SK-N-SH (cell line): ENCODE measurements around the gene S100Z. TPM values are rescaled to one million over a fixed set of nuclear protein-coding genes. Genes with fewer than 3 reads are reported as not detected.

Experiments
- CTCF ChIA-PET: fragments of 300-600, 350-600 bp; formaldehyde crosslinking; extraction: SDS; loops from one replicate; lab custom pipeline; 2021; lab: Yijun Ruan, JAX
- POLR2A ChIA-PET: fragments of 350-600 bp; sonication (Branson Sonifier 250); formaldehyde crosslinking; extraction: SDS; loops from one replicate; lab custom pipeline; 2020; ENCODE audit warnings: antibody characterized with exemption, inconsistent platforms; lab: Yijun Ruan, JAX
- DNase-seq: peaks from one replicate; pipeline ENCODE4 v3.0.0; 2012
- H2AFZ ChIP-seq: fragments of 200-600 bp; sonication (generic); 2 replicates; pipeline ENCODE4 v1.8.1; 2016; ENCODE audit warnings: antibody characterized with exemption, mild to moderate bottlenecking, low read depth
- H3F3A ChIP-seq: fragments of 200-600 bp; sonication (generic); replicated peaks from 2 replicates; pipeline ENCODE3; 2016; ENCODE audit warnings: antibody characterized with exemption, mild to moderate bottlenecking; ENCODE audit not compliant: insufficient read depth
- H3K27ac ChIP-seq, 2 experiments: fragments of 200-500 bp in 1 of 2; fragments of 200-600 bp in 1 of 2; sonication (Bioruptor generic) in 1 of 2; sonication (generic), shearing (Covaris generic) in 1 of 2; 2 replicates each; pipeline versions ENCODE4 v1.5.1 to v1.6.1; 2014 to 2016; ENCODE audit warnings: low read depth in 2 of 2, inconsistent platforms in 1 of 2, low read length in 1 of 2, mild to moderate bottlenecking in 1 of 2, mixed read lengths in 1 of 2
- H3K27me3 ChIP-seq: fragments of 200-600 bp; sonication (generic), shearing (Covaris generic); 2 replicates; pipeline ENCODE4 v1.6.1; 2016; ENCODE audit warnings: mixed run types; ENCODE audit not compliant: insufficient read depth
- H3K36me3 ChIP-seq, 2 experiments: fragments of 200-500 bp in 1 of 2; fragments of 200-600 bp in 1 of 2; sonication (Bioruptor generic) in 1 of 2; sonication (generic) in 1 of 2; replicated peaks in 1 of 2; 2 replicates each; pipeline versions ENCODE3 to v1.5.1; 2014 to 2016; ENCODE audit warnings: low read length in 1 of 2, mild to moderate bottlenecking in 1 of 2; ENCODE audit not compliant: insufficient read depth in 2 of 2, control insufficient read depth in 1 of 2
- H3K4me1 ChIP-seq, 2 experiments: fragments of 200-500 bp in 1 of 2; fragments of 200-600 bp in 1 of 2; sonication (Bioruptor generic) in 1 of 2; sonication (generic), shearing (Covaris generic) in 1 of 2; 2 replicates each; pipeline versions ENCODE4 v1.5.1 to v1.6.1; 2014 to 2016; ENCODE audit warnings: low read depth in 1 of 2, low read length in 1 of 2, mixed run types in 1 of 2; ENCODE audit not compliant: insufficient read depth in 2 of 2, control insufficient read depth in 1 of 2
- H3K4me2 ChIP-seq: fragments of 200-600 bp; sonication (generic), shearing (Covaris generic); 2 replicates; pipeline ENCODE4 v1.6.1; 2017; ENCODE audit warnings: mixed run types
- H3K4me3 ChIP-seq, 2 experiments: fragments of 200-500 bp in 1 of 2; fragments of 200-600 bp in 1 of 2; sonication (Bioruptor generic) in 1 of 2; sonication (generic), shearing (Covaris generic) in 1 of 2; 2 replicates each; pipeline versions ENCODE4 v1.5.1 to v1.8.1; 2014 to 2016; ENCODE audit warnings: low read depth in 2 of 2, inconsistent platforms in 1 of 2, low read length in 1 of 2, mild to moderate bottlenecking in 1 of 2, mixed read lengths in 1 of 2, moderate library complexity in 1 of 2
- H3K79me2 ChIP-seq: fragments of 200-600 bp; sonication (generic); 2 replicates; pipeline ENCODE4 v1.8.1; 2017; ENCODE audit warnings: mild to moderate bottlenecking; ENCODE audit not compliant: insufficient read depth
- H3K9ac ChIP-seq: fragments of 200-600 bp; sonication (generic); 2 replicates; pipeline ENCODE4 v1.6.1; 2017; ENCODE audit warnings: mixed run types
- H3K9me2 ChIP-seq: fragments of 200-600 bp; sonication (generic); 2 replicates; pipeline ENCODE4 v1.6.1; 2017; ENCODE audit warnings: mixed run types
- H3K9me3 ChIP-seq: fragments of 200-600 bp; sonication (generic); 2 replicates; pipeline ENCODE4 v1.6.1; 2017; ENCODE audit warnings: mixed run types, mild to moderate bottlenecking, moderate library complexity
- H4K20me1 ChIP-seq: fragments of 200-600 bp; sonication (generic); 2 replicates; pipeline ENCODE4 v1.6.1; 2017; ENCODE audit warnings: mild to moderate bottlenecking, mixed run types; ENCODE audit not compliant: insufficient read depth
- ELF1 ChIP-seq: IDR thresholded peaks from 2 replicates; pipeline ENCODE4 v1.4.0; 2012
- EP300 ChIP-seq, 2 experiments: IDR thresholded peaks; 2 replicates each; pipeline versions ENCODE4 v1.4.0 to v1.6.1; 2012; ENCODE audit warnings: borderline replicate concordance in 1 of 2, low read depth in 1 of 2, low read length in 1 of 2
- FOSL2 ChIP-seq: IDR thresholded peaks from 2 replicates; pipeline ENCODE4 v1.4.0; 2012; ENCODE audit warnings: low read depth, mild to moderate bottlenecking, moderate library complexity, borderline replicate concordance
- FOXJ3 ChIP-seq: sonication (generic); formaldehyde crosslinking; IDR thresholded peaks from 2 replicates; pipeline ENCODE4 v1.5.1; 2020; ENCODE audit warnings: mild to moderate bottlenecking, missing genetic modification reagents
- FOXM1 ChIP-seq: IDR thresholded peaks from 2 replicates; pipeline ENCODE4 v1.4.0; 2012; ENCODE audit warnings: low read depth, mild to moderate bottlenecking
- GATA2 ChIP-seq: sonication (generic); formaldehyde crosslinking; IDR thresholded peaks from 2 replicates; pipeline ENCODE4 v1.5.0; 2020; ENCODE audit warnings: mild to moderate bottlenecking, missing genetic modification reagents
- MAX ChIP-seq: IDR thresholded peaks from 2 replicates; pipeline ENCODE4 v1.4.0; 2012; ENCODE audit warnings: low read depth
- MEF2A ChIP-seq: IDR thresholded peaks from 2 replicates; pipeline ENCODE4 v1.4.0; 2012; ENCODE audit warnings: low read depth, borderline replicate concordance
- MXI1 ChIP-seq: IDR thresholded peaks from 2 replicates; pipeline ENCODE4 v1.6.1; 2012; ENCODE audit warnings: mild to moderate bottlenecking, low read depth, low read length, improper control_type of control experiment
- NFIC ChIP-seq: IDR thresholded peaks from 2 replicates; pipeline ENCODE4 v1.4.0; 2012; ENCODE audit warnings: borderline replicate concordance
- NRF1 ChIP-seq: IDR thresholded peaks from 2 replicates; pipeline ENCODE4 v1.6.1; 2012; ENCODE audit warnings: low read depth, mild to moderate bottlenecking, low read length
- POLR2AphosphoS5 ChIP-seq: IDR thresholded peaks from 2 replicates; pipeline ENCODE4 v1.6.1; 2012; ENCODE audit warnings: low read depth, low read length
- RCOR1 ChIP-seq: fragments of 150-350 bp; IDR thresholded peaks from 2 replicates; pipeline ENCODE4 v1.6.1; 2017; ENCODE audit warnings: antibody characterized with exemption, low read length
- RFX5 ChIP-seq: IDR thresholded peaks from 2 replicates; pipeline ENCODE4 v1.6.1; 2012; ENCODE audit warnings: mild to moderate bottlenecking, improper control_type of control experiment, low read length
- SMC3 ChIP-seq: IDR thresholded peaks from 2 replicates; pipeline ENCODE4 v1.6.1; 2012; ENCODE audit warnings: low read depth, low read length, improper control_type of control experiment
- TAF1 ChIP-seq: IDR thresholded peaks from 2 replicates; pipeline ENCODE4 v1.6.1; 2012; ENCODE audit warnings: low read depth, mild to moderate bottlenecking, low read length, moderate library complexity, borderline replicate concordance
- ZBTB33 ChIP-seq: IDR thresholded peaks from 2 replicates; pipeline ENCODE4 v1.4.0; 2012; ENCODE audit warnings: low read depth, borderline replicate concordance
- WGBS: methylation state at CpG from one replicate; pipeline ENCODE4 v1.1.6; 2017; ENCODE audit warnings: low lambda C conversion rate; 5-methylcytosine and 5-hydroxymethylcytosine counted together
- polyA plus RNA-seq, 3 experiments: library from polyadenylated mRNA; depleted of rRNA; stranded (reverse); fragments of >200 nt; gene quantifications; 2 replicates each; pipeline ENCODE4 v1.2.3, GENCODE V29; 2012

Gene S100Z
- polyA plus RNA-seq, 1 of the 3 experiments (the other 2 are of a cell fraction): not detected

DNA sequence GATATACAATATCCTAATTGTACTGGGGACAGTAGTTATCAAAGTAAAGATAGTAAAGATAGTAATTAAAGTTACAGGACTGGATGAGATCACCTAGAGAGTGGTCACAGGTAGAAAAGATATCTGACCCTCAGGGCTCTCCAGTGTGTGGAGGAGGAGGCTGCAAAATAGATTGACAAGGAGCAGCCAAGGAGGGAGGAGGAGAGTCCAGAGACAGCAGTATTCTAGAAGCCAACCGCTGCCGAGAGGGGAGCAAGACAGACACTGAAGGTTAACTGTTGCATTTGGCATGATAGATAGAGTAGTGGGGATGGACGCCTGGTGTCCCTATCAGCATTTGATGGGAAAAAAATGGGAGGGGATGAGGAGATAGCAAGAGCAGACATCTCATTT is 48.0 kb upstream of the S100Z start:
- H3K4me2 ChIP-seq: peak overlapping the region; percentile 46
- CTCF ChIA-PET: interaction anchor here (0.9 kb wide), 1 partner anchor 17 kb away, joined by 3 read pairs; no protein-coding TSS in a partner anchor

DNA sequence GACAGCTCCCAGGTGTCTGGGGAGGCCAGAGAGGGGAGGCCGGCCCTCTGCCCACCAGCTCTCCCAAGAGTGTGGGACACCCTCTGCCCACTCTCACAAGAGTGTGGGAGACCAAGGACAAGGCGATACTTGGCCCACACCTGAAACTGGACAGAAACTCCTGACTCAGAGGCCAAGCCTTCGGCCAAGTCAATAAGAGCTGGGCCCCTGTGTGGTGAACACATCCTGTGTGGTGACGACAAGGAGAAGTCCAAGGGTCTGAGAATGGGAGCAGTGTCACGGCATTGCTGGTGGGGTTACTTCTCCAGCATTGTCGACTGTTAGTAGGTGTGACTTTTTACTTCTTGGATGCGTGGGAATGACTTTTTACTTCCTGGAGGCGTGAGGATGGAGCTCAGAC is 45.5 kb upstream of the S100Z start:
- no peak for TF ChIP-seq EP300 (IDR thresholded peaks at IDR 0.05; ENCODE audit: borderline replicate concordance in 1 of 2, low read depth in 1 of 2, low read length in 1 of 2)
- TF ChIP-seq, all 33 proteins: peak for 0
- POLR2A ChIA-PET: no interaction called here
- Histone ChIP-seq H2AFZ (no peak overlapping the region), H3K9me2 (no peaks in the 10 kb centered on the region), H3K9me3 (no peaks in the 10 kb centered on the region), H4K20me1 (no peaks in the 10 kb centered on the region), H3K36me3 (no peaks in the 10 kb centered on the region), H3F3A (peaks cover 51% of the 10 kb centered on the region), H3K27me3 (no peaks in the 10 kb centered on the region), H3K4me1 (peaks cover 0 to 32% of the 10 kb centered on the region in 2 experiments; a peak in 2 of 4 replicates), H3K4me3 (no peak overlapping the region), H3K27ac (peak overlapping the region in 1 of 2 experiments; percentile 98; a peak in 1 of 4 replicates), H3K79me2 (no peaks in the 10 kb centered on the region), H3K9ac (no peak overlapping the region), H3K4me2 (no peak overlapping the region)
- CTCF ChIA-PET: interaction anchor here (1.6 kb wide), 1 partner anchor 30 kb away, joined by 7 read pairs; no protein-coding TSS in a partner anchor
- no peak for DNase-seq
- WGBS: 76% methylated on average over 7 of the region's 8 CpGs

More for the DNA sequence above, 48.0 kb upstream of the S100Z start:
- TF ChIP-seq RCOR1 (no peak), FOXJ3 (CRISPR knock-in tag) (no peak), MAX (0 out of 2 replicates have a peak, but pooled peaks have one; percentile 5), RFX5 (no peak)
- Histone ChIP-seq H3K9me2 (no peaks in the 10 kb centered on the region), H4K20me1 (no peaks in the 10 kb centered on the region), H2AFZ (0 out of 2 replicates have a peak overlapping the region, but pooled peaks have one; percentile 43), H3K27ac (peak overlapping the region in 1 of 2 experiments; percentile 85; a peak in 2 of 4 replicates), H3K9ac (no peak overlapping the region), H3K9me3 (no peaks in the 10 kb centered on the region), H3F3A (peaks cover 36% of the 10 kb centered on the region), H3K4me1 (peaks cover 0 to 17% of the 10 kb centered on the region in 2 experiments; a peak in 2 of 4 replicates), H3K36me3 (no peaks in the 10 kb centered on the region), H3K4me3 (no peak overlapping the region), H3K79me2 (no peaks in the 10 kb centered on the region), H3K27me3 (no peaks in the 10 kb centered on the region)
- DNase-seq: no peak
- 89% methylated on average over 3 of the region's 3 CpGs for WGBS
- POLR2A ChIA-PET: no interaction called here

DNA sequence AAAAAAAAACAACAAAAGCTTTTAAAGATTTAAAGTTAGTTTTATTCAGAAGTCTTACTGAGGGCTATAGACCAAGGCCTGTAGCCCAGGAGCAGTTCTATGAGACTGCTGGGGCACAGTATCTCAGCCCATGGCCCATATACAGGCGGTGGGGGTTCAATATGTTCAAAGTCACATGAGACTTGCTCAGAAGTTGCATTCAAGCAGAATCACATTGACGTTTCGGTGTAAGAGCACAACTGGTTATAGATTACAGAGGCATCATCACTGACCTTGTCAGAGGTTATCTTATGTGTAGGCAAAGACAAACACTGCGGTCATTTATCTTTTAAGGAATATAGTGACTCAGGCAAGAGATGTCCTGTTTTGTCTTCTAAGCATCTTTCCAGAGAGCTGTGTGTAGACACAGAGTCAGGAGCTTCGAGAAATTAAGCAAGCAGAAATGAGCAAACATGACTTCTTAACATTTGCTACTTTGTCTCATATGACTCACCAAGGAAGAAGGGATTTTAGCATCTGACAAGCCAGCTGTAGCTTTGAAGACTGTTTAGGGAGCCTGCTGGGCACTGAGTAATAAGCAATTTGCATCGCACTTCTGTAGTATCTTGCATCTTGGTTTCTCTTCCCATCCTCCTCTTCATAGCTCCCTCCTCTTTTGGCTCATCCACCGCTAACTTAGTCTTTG is 43.9 kb upstream of the S100Z start:
- 9% methylated on average over 7 of the region's 7 CpGs for WGBS
- Histone ChIP-seq H3K4me3 (peak overlapping the region in 1 of 2 experiments; percentile 34; a peak in 1 of 4 replicates), H3K4me1 (peaks cover 0 to 32% of the 10 kb centered on the region in 2 experiments; a peak in 2 of 4 replicates)
- no peak for TF ChIP-seq FOXJ3 (CRISPR knock-in tag)
- TF ChIP-seq MXI1: no peak
- no peak for TF ChIP-seq TAF1
- no peak for TF ChIP-seq NRF1
- TF ChIP-seq FOSL2: peak; percentile 91
- TF ChIP-seq SMC3: no peak
- TF ChIP-seq POLR2AphosphoS5: peak; percentile 44; the same call in 1 of the 2 replicates
- peak; percentile 44; the same call in 1 of the 2 replicates for TF ChIP-seq FOXM1
- no peak for TF ChIP-seq GATA2
- TF ChIP-seq NFIC: peak; percentile 34; the same call in 1 of the 2 replicates
- TF ChIP-seq RFX5: no peak
- TF ChIP-seq MAX: peak; percentile 67
- peak; percentile 78; the same call in 1 of the 2 replicates for TF ChIP-seq ZBTB33
- peak; percentile 26; the same call in 1 of the 2 replicates for TF ChIP-seq MEF2A
- no peak for TF ChIP-seq ELF1

More for the DNA sequence above, 43.9 kb upstream of the S100Z start:
- no peaks in the 10 kb centered on the region for H3K9me3 ChIP-seq
- peaks cover 47% of the 10 kb centered on the region for H3F3A ChIP-seq
- no peaks in the 10 kb centered on the region for H3K79me2 ChIP-seq
- ChIA-PET CTCF (interaction anchor here (0.9 to 1.3 kb wide), 3 partner anchors 15 to 271 kb away, joined by 3 to 6 read pairs (median 3); no protein-coding TSS in a partner anchor), POLR2A (no interaction called here)
- peak overlapping the region in 1 of 2 experiments; percentile 98; a peak in 2 of 4 replicates for H3K27ac ChIP-seq
- peak overlapping the region; percentile 73 for H3K4me2 ChIP-seq
- H3K27me3 ChIP-seq: no peaks in the 10 kb centered on the region
- no peak overlapping the region for H2AFZ ChIP-seq
- H3K9me2 ChIP-seq: no peaks in the 10 kb centered on the region
- peak overlapping the region; percentile 48; the same call in 1 of the 2 replicates for H3K9ac ChIP-seq
- no peak for DNase-seq
- no peaks in the 10 kb centered on the region for H4K20me1 ChIP-seq
- no peaks in the 10 kb centered on the region for H3K36me3 ChIP-seq
